Measurements from ENCODE around the gene METTL17. TPM values are rescaled to one million over a fixed set of nuclear protein-coding genes. Genes with fewer than 3 reads are reported as not detected.

Gene METTL17
- polyA plus RNA-seq, 1 donor: 86.6 TPM

GRCh38 chr14:21022686-21023085 lies 32.9 kb downstream of the METTL17 start:
- Histone ChIP-seq H3K4me1 (ENCODE audit: control insufficient read depth, insufficient read depth, low read length) (peaks cover 16% of the 10 kb centered on the region), H3K36me3 (ENCODE audit: control insufficient read depth, insufficient read depth, low read length) (peaks cover 36% of the 10 kb centered on the region)
- no peak for DNase-seq

DNA sequence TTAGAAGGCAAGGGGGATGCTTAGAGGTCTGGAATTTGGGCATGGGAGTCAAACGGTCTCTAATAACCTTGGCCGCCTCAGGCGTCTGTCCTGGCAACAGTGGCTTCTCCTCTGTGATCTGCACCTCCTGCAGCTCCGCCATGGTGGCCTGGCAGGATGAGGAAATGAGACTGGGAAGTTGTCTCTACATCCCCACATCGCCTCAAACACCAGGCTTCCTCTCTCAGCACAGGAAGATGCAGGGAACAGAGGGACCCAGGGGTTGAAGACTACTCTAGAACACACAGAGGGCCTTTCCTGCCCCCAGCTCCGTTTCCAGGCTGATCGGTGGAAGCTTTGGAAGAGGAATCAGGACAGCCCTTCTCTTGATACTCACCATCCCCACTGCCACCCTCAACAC lies 33.4 kb downstream of the METTL17 start:
- no peak overlapping the region for H3K4me3 ChIP-seq (ENCODE audit: low read length)
- peaks cover 31% of the 10 kb centered on the region for H3K36me3 ChIP-seq (ENCODE audit: control insufficient read depth, insufficient read depth, low read length)
- WGBS (ENCODE audit: insufficient coverage, low lambda C conversion rate): no CpG with 5 or more reads among the region's 7 CpGs
- no peak for DNase-seq
- no peak overlapping the region for H3K27ac ChIP-seq (ENCODE audit: low read length)
- no peaks in the 10 kb centered on the region for H3K9me3 ChIP-seq (ENCODE audit: control insufficient read depth, low read depth, low read length)
- H3K27me3 ChIP-seq (ENCODE audit: control insufficient read depth, insufficient read depth, low read length): no peaks in the 10 kb centered on the region
- peaks cover 15% of the 10 kb centered on the region for H3K4me1 ChIP-seq (ENCODE audit: control insufficient read depth, insufficient read depth, low read length)

More at GRCh38 chr14:21022686-21023085, 32.9 kb downstream of the METTL17 start:
- Histone ChIP-seq H3K4me3 (ENCODE audit: low read length) (no peak overlapping the region), H3K27ac (ENCODE audit: low read length) (no peak overlapping the region), H3K9me3 (ENCODE audit: control insufficient read depth, low read depth, low read length) (no peaks in the 10 kb centered on the region), H3K27me3 (ENCODE audit: control insufficient read depth, insufficient read depth, low read length) (no peaks in the 10 kb centered on the region)
- 94% methylated on average over 3 of the region's 5 CpGs for WGBS (ENCODE audit: insufficient coverage, low lambda C conversion rate)

DNA sequence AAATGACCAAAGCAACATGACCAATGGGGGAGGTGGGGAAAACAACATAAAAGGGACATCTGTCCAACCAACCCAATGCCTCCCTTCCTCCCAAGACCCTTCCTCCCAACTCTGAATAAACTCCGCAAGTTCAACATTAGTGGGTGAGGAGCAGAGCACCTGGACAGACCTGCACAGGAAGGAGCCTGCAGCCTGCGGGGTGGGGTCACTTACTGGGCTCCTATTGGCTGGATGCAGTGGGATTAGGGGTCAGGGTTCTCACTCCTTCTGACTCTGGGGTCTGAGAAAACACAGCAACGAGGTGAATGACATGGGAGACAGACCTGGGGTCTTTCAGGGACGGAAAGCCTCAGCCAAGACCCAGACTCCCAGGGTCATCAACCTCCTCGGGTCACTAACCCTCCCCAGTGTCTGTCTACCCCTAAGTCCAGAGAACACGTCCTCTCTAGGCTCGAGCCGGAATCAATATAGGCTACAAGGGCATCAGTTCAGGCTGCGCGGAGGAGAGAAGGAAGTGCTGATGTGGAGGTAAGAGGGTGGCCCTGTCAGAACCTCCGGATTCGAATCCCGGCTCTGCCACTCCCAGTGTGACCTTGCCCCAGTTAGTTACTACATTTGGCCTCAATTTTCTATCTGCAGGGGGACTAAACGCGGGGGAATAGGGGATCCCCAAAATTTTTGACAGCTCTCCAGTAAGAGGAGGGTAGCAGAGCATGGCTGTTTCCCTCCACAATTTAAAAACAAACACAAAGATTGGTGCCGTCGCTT lies 34.2 kb downstream of the METTL17 start:
- no CpG with 5 or more reads among the region's 17 CpGs for WGBS (ENCODE audit: insufficient coverage, low lambda C conversion rate)
- peak in 1 of 2 donors; percentile 47 for DNase-seq
- Histone ChIP-seq H3K4me1 (ENCODE audit: control insufficient read depth, insufficient read depth, low read length) (peaks cover 13% of the 10 kb centered on the region), H3K4me3 (ENCODE audit: low read length) (peak overlapping the region; percentile 79), H3K9me3 (ENCODE audit: control insufficient read depth, low read depth, low read length) (no peaks in the 10 kb centered on the region), H3K27ac (ENCODE audit: low read length) (peak overlapping the region; percentile 14), H3K36me3 (ENCODE audit: control insufficient read depth, insufficient read depth, low read length) (peaks cover 24% of the 10 kb centered on the region), H3K27me3 (ENCODE audit: control insufficient read depth, insufficient read depth, low read length) (no peaks in the 10 kb centered on the region)

- WGBS (ENCODE audit: insufficient coverage, low lambda C conversion rate): no CpG with 5 or more reads among the region's 72 CpGs
- Histone ChIP-seq H3K9me3 (ENCODE audit: control insufficient read depth, low read depth, low read length) (no peaks in the 10 kb centered on the region), H3K4me3 (ENCODE audit: low read length) (peak within 1 kb of the TSS; percentile 79), H3K27me3 (ENCODE audit: control insufficient read depth, insufficient read depth, low read length) (no peaks in the 10 kb centered on the region), H3K36me3 (ENCODE audit: control insufficient read depth, insufficient read depth, low read length) (peaks cover 17% of the 10 kb centered on the region), H3K27ac (ENCODE audit: low read length) (peak within 1 kb of the TSS; percentile 52), H3K4me1 (ENCODE audit: control insufficient read depth, insufficient read depth, low read length) (peaks cover 13% of the 10 kb centered on the region)
- peak; percentile 63 to 87 for DNase-seq
These were observed 35.0 kb downstream of the METTL17 start, which contains the start of gene NDRG2 for GRCh38 chr14:21024585-21025370. Gene NDRG2 (minus strand): TSS chr14:21025061. CDS start chr14:21023315, 1,746 bp downstream.

DNA sequence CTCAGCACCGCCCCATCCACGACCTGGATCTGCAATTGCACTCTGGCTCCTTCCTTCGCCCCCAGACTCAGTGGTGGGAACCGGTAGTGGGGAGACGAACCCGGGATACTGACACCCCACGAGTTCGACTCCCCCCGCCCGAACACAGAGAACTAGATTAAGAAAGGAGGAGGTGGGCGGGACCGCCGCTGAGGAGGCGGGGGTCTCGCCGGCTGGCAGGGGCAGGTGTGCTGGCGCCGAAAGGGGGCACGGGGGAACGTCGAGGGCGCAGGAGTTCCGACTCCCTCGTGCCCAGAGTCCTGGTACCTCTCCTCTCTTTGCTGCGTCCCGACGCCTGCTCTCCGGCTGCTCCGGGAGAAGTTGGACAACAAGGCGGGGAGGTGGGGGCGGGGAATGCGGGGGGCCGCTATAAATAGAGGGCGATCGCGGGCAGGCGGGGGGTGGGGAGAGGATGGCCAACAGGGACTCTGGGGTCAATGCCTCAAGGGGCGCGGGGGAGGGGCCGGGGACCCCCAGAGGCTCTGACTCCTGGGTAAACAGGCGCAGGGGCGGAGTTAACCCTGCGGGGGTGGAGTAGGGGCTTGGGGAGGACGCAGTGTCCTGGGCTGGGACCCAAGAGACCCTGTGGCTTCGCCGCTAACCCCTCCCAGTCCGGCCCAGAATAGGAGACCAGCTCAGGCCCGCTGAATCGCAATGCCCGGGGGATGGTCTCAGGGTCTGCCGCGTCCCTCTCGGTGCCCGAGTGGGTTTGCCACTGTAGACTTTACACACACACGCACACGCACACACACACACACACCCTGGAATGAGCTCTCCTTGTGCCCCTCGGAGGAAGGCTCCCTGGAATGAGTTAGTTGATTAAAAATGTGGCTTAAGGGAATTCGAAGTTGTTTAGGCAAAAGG lies 35.8 kb downstream of the METTL17 start:
- no CpG with 5 or more reads among the region's 58 CpGs for WGBS (ENCODE audit: insufficient coverage, low lambda C conversion rate)
- peak in 1 of 2 donors; percentile 59 for DNase-seq
- Histone ChIP-seq H3K36me3 (ENCODE audit: control insufficient read depth, insufficient read depth, low read length) (peaks cover 11% of the 10 kb centered on the region), H3K9me3 (ENCODE audit: control insufficient read depth, low read depth, low read length) (no peaks in the 10 kb centered on the region), H3K4me1 (ENCODE audit: control insufficient read depth, insufficient read depth, low read length) (peaks cover 13% of the 10 kb centered on the region), H3K27me3 (ENCODE audit: control insufficient read depth, insufficient read depth, low read length) (no peaks in the 10 kb centered on the region), H3K27ac (ENCODE audit: low read length) (peak overlapping the region; percentile 52), H3K4me3 (ENCODE audit: low read length) (peak overlapping the region; percentile 79)

- no peak overlapping the region for H3K4me3 ChIP-seq (ENCODE audit: low read length)
These were observed 36.7 kb downstream of the METTL17 start for GRCh38 chr14:21026274-21026987.

GRCh38 chr14:21026988-21027315 lies 37.2 kb downstream of the METTL17 start:
- no peaks in the 10 kb centered on the region for H3K9me3 ChIP-seq (ENCODE audit: control insufficient read depth, low read depth, low read length)
- WGBS (ENCODE audit: insufficient coverage, low lambda C conversion rate): no CpG with 5 or more reads among the region's 3 CpGs

More at GRCh38 chr14:21026274-21026987, 36.7 kb downstream of the METTL17 start:
- peaks cover 13% of the 10 kb centered on the region for H3K4me1 ChIP-seq (ENCODE audit: control insufficient read depth, insufficient read depth, low read length)
- no CpG with 5 or more reads among the region's 7 CpGs for WGBS (ENCODE audit: insufficient coverage, low lambda C conversion rate)
- peaks cover 3% of the 10 kb centered on the region for H3K36me3 ChIP-seq (ENCODE audit: control insufficient read depth, insufficient read depth, low read length)
- H3K27ac ChIP-seq (ENCODE audit: low read length): no peak overlapping the region
- DNase-seq: no peak
- H3K27me3 ChIP-seq (ENCODE audit: control insufficient read depth, insufficient read depth, low read length): no peaks in the 10 kb centered on the region
- H3K9me3 ChIP-seq (ENCODE audit: control insufficient read depth, low read depth, low read length): no peaks in the 10 kb centered on the region

DNA sequence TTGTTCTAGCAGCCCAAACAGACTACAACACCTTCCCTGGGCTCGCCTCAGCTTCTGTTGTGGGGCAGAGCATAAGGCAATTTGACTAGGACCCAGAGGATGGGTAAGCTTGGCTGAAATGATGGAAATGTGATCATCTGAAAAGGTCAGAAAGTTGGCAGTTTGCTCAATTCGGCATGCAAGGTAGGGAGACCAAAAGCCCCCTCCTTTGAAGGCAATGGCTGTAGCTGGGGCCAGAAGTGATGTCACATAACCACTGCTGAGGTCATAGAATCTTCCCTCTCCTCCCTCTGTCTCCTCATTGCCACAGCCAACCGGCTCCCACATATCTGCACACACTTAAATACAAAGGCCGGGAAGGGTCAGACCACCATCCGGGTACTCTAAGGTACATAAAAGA lies 40.1 kb downstream of the METTL17 start, which contains the start of gene TPPP2:
Gene TPPP2, plus strand, starts transcription at position 301 of the 400 bp plus-strand sequence. CDS start 365 bp downstream, outside the sequence.
- peaks cover 4% of the 10 kb centered on the region for H3K4me1 ChIP-seq (ENCODE audit: control insufficient read depth, insufficient read depth, low read length)
- H3K36me3 ChIP-seq (ENCODE audit: control insufficient read depth, insufficient read depth, low read length): no peaks in the 10 kb centered on the region
- WGBS (ENCODE audit: insufficient coverage, low lambda C conversion rate): 100% methylated on average over 1 of the region's 5 CpGs
- H3K9me3 ChIP-seq (ENCODE audit: control insufficient read depth, low read depth, low read length): no peaks in the 10 kb centered on the region
- no peak for DNase-seq
- H3K27me3 ChIP-seq (ENCODE audit: control insufficient read depth, insufficient read depth, low read length): no peaks in the 10 kb centered on the region
- no peak within 1 kb of the TSS for H3K27ac ChIP-seq (ENCODE audit: low read length)
- no peak within 1 kb of the TSS for H3K4me3 ChIP-seq (ENCODE audit: low read length)

More at GRCh38 chr14:21026988-21027315, 37.2 kb downstream of the METTL17 start:
- Histone ChIP-seq H3K36me3 (ENCODE audit: control insufficient read depth, insufficient read depth, low read length) (no peaks in the 10 kb centered on the region), H3K4me1 (ENCODE audit: control insufficient read depth, insufficient read depth, low read length) (peaks cover 13% of the 10 kb centered on the region), H3K4me3 (ENCODE audit: low read length) (no peak overlapping the region), H3K27me3 (ENCODE audit: control insufficient read depth, insufficient read depth, low read length) (no peaks in the 10 kb centered on the region), H3K27ac (ENCODE audit: low read length) (no peak overlapping the region)
- no peak for DNase-seq

- Histone ChIP-seq H3K27me3 (ENCODE audit: control insufficient read depth, insufficient read depth, low read length) (no peaks in the 10 kb centered on the region), H3K9me3 (ENCODE audit: control insufficient read depth, low read depth, low read length) (no peaks in the 10 kb centered on the region), H3K4me1 (ENCODE audit: control insufficient read depth, insufficient read depth, low read length) (peaks cover 4% of the 10 kb centered on the region), H3K36me3 (ENCODE audit: control insufficient read depth, insufficient read depth, low read length) (no peaks in the 10 kb centered on the region), H3K27ac (ENCODE audit: low read length) (no peak overlapping the region), H3K4me3 (ENCODE audit: low read length) (no peak overlapping the region)
- no CpG with 5 or more reads among the region's 12 CpGs for WGBS (ENCODE audit: insufficient coverage, low lambda C conversion rate)
- DNase-seq: no peak
These were observed 40.8 kb downstream of the METTL17 start for GRCh38 chr14:21030531-21030930.

All from large intestine (tissue), 3 donors.